Activated naive CD4-positive, alpha-beta T cell treated with anti-CD3 and anti-CD28 coated beads, Interleukin-2, amount 50 U/mL, for 72 hours (primary cell): ENCODE results near the gene DNAL1. TPM values are rescaled to one million over a fixed set of nuclear protein-coding genes. Genes with fewer than 3 reads are reported as not detected.
"Not testable (repeated sequence)": the region's sequence is repeated elsewhere in the genome, so short reads cannot be mapped to it uniquely, and the experiment has no call there.

Experiments
- ATAC-seq, 2 donors: fragments of 150-1000 bp; cut with Tn5 transposase; 2 replicates each; pipeline ENCODE4 v1.10.0; 2021; ENCODE audit warnings: mild to moderate bottlenecking in 2 of 2, moderate library complexity in 2 of 2
- DNase-seq, 2 donors: peaks; one replicate each; pipeline ENCODE4 v3.0.0; 2021 to 2022; ENCODE audit warnings: low spot score in 2 of 2
- H3K27ac Mint-ChIP-seq, 2 donors: one replicate each; pipeline ENCODE4 v1.8.0; 2022; ENCODE audit warnings: mild to moderate bottlenecking in 2 of 2, mixed read lengths in 2 of 2
- H3K36me3 Mint-ChIP-seq, 2 donors: one replicate each; pipeline ENCODE4 v1.8.0; 2022; ENCODE audit warnings: mixed read lengths in 2 of 2
- H3K9me3 Mint-ChIP-seq, 2 donors: one replicate each; pipeline ENCODE4 v1.8.0; 2022; ENCODE audit warnings: mixed read lengths in 2 of 2
- total RNA-seq, 2 donors: library from RNA; stranded (reverse); gene quantifications; one replicate each; pipeline ENCODE4 v1.2.3, GENCODE V29; 2022

DNAL1 gene
- total RNA-seq, 2 donors from 2014 or later: 4.0 to 4.7 TPM

DNA sequence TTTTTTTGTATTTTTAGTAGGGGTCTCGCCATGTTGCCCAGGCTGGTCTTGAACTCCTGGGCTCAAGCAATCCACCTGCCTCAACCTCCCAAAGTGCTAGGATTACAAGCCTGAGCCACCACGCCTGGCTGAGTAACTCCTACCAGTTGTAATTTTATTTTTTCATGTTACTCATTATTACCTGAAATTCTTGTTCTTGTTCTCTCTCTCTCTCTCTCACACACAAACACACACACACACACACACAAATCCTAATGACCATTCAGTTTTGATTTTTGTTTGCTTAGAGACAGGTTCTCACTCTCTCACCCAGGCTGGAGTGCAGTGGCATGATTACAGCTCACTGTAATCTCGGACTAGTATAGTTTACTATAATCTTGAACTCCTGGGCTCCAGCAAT, 30.2 kb downstream of the DNAL1 start:
- no peak for DNase-seq
- no peak for ATAC-seq
- Mint-ChIP-seq H3K9me3 (no peaks in the 10 kb centered on the region), H3K36me3 (no peaks in the 10 kb centered on the region), H3K27ac (peak overlapping the region in 1 of 2 donors; percentile 22)

DNA sequence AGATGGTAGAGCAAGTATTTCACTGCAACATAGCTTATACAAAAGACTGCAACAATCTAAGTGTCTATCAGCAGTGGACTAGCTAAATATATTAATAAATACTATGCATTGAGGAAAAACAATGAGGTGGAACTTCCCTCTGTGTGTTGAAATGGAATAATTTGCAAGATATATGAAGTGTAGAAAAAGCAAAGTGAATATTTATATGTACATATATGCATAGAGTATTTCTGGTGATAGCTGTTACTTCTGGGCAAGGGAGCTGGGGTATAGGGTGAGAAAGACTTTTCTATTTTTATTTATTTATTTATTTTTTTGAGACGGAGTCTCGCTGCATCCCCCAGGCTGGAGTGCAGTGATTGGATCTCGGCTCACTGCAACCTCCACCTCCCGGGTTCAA, 33.9 kb downstream of the DNAL1 start:
- no peak overlapping the region for H3K27ac Mint-ChIP-seq
- ATAC-seq (no peak), DNase-seq (no peak)
- H3K9me3 Mint-ChIP-seq: no peaks in the 10 kb centered on the region
- no peaks in the 10 kb centered on the region for H3K36me3 Mint-ChIP-seq

DNA sequence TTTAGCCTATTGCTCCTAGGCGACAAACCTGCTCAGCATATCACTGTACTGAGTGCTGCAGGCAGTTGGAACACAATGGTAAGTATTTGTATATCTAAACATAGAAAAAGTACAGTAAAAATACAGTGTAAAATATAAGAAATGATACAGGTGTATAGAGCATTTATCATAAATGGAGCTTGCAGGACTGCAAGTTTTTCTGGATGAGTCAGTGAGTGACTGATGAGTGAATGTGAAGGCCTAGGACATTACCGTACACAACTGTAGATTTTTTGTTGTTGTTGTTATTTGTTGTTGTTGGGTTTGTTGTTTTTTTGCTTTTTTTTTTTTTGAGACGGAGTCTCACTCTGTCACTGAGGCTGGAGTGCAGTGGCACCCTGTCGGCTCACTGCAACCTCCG, 36.0 kb downstream of the DNAL1 start:
- no peaks in the 10 kb centered on the region for H3K36me3 Mint-ChIP-seq
- no peak overlapping the region for H3K27ac Mint-ChIP-seq
- ATAC-seq: no peak
- DNase-seq: no peak
- H3K9me3 Mint-ChIP-seq: no peaks in the 10 kb centered on the region

DNA sequence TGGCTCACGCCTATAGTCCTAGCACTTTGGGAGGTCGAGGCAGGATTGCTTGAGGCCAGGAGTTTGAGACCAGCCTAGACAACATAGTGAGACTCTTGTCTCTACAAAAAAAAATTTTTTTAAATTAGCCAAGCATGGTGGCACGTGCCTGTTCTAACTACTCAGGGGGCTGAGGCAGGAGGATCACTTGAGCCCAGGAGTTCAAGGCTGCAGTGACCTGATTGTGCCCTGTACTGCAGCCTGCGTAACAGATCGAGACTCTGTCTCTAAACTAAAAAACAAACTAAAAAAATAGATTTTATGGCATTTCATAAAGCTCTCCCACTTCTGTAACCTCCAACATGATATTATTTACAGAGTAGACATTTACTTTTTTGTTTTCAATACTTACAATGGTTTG, 39.8 kb downstream of the DNAL1 start:
- Mint-ChIP-seq H3K9me3 (no peaks in the 10 kb centered on the region), H3K36me3 (no peaks in the 10 kb centered on the region), H3K27ac (no peak overlapping the region)
- DNase-seq (no peak), ATAC-seq (no peak)

DNA sequence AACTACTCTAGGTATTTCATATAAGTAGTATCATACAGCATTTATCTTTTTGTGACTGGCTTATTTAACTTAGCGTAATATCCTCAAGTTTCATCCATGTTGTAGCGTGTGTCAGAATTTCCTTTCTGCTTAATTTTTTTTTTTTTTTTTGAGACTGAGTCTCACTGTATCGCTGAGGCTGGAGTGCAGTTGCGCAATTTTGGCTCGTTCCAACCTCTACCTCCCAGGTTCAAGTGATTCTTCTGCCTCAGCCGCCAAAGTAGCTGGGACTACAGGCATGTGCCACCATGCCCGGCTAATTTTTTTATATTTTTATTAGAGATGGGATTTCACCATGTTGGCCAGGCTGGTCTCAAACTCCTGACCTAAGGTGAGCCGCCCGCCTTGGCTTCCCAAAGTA, 40.5 kb downstream of the DNAL1 start:
- Mint-ChIP-seq H3K36me3 (no peaks in the 10 kb centered on the region), H3K27ac (no peak overlapping the region), H3K9me3 (no peaks in the 10 kb centered on the region)
- ATAC-seq (no peak), DNase-seq (no peak)

DNA sequence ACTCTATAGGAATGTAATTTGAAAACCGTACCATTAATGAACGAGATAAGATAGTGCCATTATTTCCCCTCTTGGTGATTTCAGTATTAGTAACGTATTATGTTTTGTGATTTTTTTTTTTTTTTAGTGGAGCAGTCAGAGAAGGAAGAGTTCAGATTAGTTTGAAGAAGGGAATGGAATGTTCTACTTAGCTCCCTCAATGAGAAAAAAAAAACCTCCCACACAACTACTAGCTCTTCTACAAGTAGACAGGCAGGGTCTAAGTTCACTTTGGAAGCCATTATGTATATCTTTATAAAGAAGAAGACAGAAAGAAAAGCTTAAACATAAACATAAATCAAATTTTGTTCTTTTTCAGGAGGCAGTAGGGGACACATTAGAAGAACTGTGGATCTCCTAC, 42.1 kb downstream of the DNAL1 start:
- peak overlapping the region in 1 of 2 donors; percentile 38 for H3K27ac Mint-ChIP-seq

DNA sequence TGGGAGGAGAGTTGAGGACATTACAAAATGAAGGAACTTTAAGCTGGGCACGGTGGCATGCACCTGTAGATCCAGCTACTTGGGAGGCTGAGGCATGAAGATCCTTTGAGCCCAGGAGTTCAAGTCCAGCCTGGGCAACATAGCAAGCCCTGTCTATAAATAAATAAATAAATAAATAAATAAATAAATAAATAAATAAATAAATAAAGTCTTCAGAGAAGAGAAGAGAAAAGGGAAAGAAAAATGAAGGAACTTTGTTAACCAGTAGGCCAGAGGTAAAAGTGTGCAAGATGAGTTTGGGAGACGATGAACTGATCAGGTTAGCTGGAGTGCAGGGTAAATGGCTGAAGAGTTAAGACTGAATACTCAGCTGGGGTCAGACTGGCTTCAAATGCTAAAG, 49.3 kb downstream of the DNAL1 start:
- H3K9me3 Mint-ChIP-seq: no peaks in the 10 kb centered on the region
- H3K27ac Mint-ChIP-seq: no peak overlapping the region
- ATAC-seq (no peak), DNase-seq (no peak)
- peaks cover 0 to 12% of the 10 kb centered on the region in 2 donors for H3K36me3 Mint-ChIP-seq

More for the DNA sequence above, 42.1 kb downstream of the DNAL1 start:
- H3K9me3 Mint-ChIP-seq: no peaks in the 10 kb centered on the region
- no peaks in the 10 kb centered on the region for H3K36me3 Mint-ChIP-seq
- DNase-seq (no peak), ATAC-seq (no peak)

DNA sequence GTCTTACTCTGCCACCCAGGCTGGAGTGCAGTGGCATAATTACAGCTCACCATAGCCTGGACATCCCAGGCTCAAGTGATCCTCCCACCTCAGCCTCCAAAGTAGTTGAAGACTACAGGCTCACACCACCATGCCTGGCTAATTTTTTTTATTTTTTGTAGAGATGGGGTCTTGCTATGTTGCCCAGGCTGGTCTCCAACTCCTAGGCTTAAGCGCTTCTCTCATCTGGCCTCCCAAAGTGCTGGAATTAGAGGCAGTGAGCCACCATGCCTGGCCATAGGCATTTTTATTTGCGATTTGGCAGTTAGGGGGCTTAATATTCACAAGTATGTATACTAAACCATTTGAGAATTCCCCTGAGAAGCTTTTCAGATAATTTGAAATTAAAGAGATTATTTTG, 50.3 kb downstream of the DNAL1 start:
- Mint-ChIP-seq H3K9me3 (no peaks in the 10 kb centered on the region), H3K36me3 (peaks cover 0 to 12% of the 10 kb centered on the region in 2 donors), H3K27ac (no peak overlapping the region)
- ATAC-seq: no peak
- DNase-seq: no peak

DNA sequence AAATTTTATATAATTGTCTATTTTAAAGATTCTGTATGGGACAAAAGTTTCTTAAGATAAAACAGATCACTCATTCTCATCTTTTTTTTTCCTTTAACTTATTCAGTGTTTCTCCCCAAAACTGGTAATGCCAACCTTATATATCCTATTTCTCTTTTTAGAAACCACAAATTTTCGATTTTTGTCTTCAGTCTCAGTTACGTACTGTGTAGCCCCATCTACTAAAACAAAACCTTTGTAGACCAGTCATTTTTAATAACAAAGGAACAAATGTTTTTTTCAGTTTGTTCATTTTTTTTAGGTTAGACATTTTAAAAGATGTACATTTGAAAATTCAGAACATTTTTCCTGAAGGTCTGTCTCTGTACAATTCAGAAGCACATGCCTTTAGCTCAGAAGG, 51.2 kb downstream of the DNAL1 start:
- H3K36me3 Mint-ChIP-seq: peaks cover 0 to 12% of the 10 kb centered on the region in 2 donors
- H3K27ac Mint-ChIP-seq: peak overlapping the region; percentile 86 to 99
- ATAC-seq: peak; percentile 23 to 38
- H3K9me3 Mint-ChIP-seq: no peaks in the 10 kb centered on the region
- DNase-seq: no peak

DNA sequence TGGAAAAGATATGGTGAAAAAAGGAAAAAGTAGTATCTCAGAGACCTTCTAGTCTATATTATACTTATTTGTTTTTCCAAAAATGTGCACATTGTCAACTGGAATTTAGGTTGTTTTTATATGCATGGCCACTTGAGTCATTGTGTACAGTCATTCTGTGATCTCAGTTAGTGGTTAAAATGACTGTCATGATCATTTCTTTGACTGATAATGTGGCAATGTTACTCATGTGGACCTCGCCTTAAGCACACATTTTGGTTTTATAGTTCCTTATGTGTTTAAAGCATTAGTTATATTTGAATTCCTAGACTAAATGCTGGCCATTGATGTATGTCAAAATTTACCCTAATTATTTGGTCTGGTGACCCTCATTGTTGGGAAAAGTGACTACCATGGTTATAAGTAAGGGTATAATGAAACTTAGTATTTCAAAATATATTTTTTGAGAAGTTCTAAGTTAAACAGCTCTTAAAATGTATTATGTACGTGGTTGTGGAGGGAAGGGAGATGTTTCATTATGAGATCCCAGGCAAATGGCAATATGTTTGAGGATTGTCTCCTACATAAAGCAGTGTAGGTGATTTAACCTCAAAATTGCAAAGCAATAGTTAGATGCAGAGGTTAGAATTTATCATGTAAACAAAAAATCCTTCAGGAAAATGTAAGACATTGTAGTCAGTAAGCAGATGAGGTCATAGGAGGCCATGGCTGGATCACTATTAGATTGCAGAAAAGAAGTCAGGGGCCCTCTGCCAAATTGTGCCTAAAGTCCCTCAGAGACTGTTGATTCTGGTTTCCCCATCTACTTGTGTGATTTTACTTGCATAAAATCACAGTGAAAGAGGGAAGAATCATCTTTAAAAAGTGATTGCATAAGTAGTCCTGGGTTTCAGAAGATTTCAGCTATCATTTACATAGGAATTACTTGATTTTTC, 51.9 kb downstream of the DNAL1 start:
- H3K36me3 Mint-ChIP-seq: peaks cover 0 to 12% of the 10 kb centered on the region in 2 donors
- H3K27ac Mint-ChIP-seq: peak overlapping the region; percentile 86 to 99
- DNase-seq (no peak), ATAC-seq (peak; percentile 88 to 89)
- H3K9me3 Mint-ChIP-seq: no peaks in the 10 kb centered on the region

DNA sequence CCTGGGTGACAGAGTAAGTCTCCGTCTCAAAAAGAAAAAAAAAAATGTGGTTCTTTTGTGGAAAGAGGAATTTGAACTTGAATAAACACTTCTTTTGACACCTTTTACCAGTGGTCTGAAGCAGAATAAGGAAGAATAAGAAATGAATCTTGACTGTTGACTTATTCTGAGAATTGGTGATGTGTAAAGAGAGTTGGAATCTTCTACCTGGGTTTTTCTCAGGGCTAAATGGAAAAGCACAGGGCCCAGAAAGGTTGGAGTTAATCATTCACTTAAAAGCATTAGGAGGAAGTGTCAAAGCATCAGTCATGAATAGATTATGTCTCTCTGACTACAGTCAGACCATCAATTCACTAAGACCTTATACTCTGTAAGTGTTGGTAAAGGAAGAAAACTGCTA, 55.5 kb downstream of the DNAL1 start:
- no peak for DNase-seq
- Mint-ChIP-seq H3K36me3 (no peaks in the 10 kb centered on the region), H3K27ac (peak overlapping the region; percentile 61 to 68), H3K9me3 (no peaks in the 10 kb centered on the region)
- ATAC-seq: peak; percentile 58 to 68

DNA sequence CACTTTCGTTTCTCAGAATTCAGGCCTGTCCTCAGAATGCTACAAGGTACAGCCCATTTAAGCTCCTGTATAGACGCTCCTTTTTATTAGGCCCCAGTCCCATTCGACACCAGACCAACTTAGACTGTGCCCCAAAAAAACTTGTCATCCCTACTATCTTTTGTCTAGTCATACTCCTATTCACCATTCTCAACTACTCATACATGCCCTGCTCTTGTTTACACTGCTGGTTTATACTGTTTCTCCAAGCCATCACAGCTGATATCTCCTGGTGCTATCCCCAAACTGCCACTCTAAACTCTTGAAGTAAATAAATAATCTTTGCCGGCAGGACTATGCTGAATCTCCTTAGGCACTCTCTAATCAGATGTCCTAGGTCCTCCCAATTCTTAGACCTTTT, 63.3 kb downstream of the DNAL1 start:
- H3K27ac Mint-ChIP-seq, H3K9me3 Mint-ChIP-seq, ATAC-seq, DNase-seq: not testable (repeated sequence)
- H3K36me3 Mint-ChIP-seq: peaks cover 7 to 13% of the 10 kb centered on the region in 2 donors

DNA sequence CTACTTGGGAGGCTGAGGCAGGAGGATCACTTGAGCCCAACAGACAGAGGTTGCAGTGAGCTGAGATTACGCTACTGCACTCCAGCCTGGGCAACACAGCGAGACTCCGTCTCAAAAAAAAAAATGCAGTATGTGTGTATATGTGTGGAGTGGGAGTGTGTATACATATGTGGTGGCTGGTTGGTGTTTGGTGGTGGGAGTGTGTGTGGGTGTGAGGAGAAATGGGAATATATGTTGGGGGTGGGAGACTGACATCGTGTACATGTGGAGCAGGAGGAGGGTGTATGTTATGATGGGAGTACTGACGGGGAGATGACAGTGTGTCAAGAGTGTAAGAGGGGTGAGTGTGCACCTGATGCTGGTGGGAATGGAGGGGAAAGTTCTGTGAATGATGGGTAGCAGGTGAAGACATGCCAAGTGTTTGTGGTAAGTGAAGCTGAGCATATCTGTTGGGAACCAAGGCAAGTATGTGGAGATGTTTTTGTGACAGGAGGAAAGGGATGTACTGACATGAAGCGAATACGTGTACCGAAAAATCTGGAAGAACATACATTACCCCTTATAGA, 65.2 kb downstream of the DNAL1 start:
- no peaks in the 10 kb centered on the region for H3K9me3 Mint-ChIP-seq
- H3K27ac Mint-ChIP-seq: peak overlapping the region in 1 of 2 donors; percentile 11
- ATAC-seq (no peak), DNase-seq (no peak)
- H3K36me3 Mint-ChIP-seq: peaks cover 15 to 19% of the 10 kb centered on the region in 2 donors

DNA sequence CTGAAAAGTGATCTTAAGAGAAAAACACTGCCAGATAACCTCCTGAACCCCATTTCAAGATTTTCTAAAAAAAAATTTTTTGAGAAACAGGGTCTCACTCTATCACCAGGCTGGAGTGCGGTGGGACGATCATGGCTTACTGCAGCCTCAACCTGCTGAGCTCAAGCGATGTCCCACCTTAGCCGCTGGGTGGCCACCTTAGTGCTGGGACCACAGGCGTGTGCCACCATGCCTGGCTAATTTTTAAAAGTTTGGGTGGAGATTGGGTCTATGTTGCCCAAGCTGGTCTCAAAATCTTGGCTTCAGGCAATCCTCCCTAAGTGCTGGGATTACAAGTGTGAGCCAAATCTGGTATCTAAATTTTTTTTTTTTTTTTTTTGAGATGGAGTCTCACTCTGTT, 66.0 kb downstream of the DNAL1 start:
- no peaks in the 10 kb centered on the region for H3K9me3 Mint-ChIP-seq
- H3K36me3 Mint-ChIP-seq: peaks cover 15 to 19% of the 10 kb centered on the region in 2 donors
- ATAC-seq (no peak), DNase-seq (no peak)
- no peak overlapping the region for H3K27ac Mint-ChIP-seq

DNA sequence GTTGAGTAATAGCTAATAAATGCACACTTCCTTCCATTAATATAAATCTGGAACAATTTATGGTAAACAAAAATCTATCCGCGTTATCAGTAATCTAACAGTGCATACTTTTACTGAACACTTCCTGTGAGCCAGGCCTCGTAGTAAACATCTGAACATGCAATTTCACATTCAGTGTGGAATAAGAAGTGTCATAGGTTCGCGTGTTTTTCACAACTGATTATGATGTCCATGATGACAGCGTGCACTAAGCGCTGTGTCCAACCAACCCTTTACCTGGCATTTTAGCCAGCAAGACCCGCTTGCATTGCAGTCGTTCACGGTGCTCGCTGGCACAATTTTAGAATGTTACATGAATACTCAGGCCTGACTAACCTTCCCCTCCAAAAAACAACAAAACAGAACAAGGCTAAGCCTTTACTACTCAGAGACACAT, 67.3 kb downstream of the DNAL1 start:
- H3K36me3 Mint-ChIP-seq: peaks cover 15 to 19% of the 10 kb centered on the region in 2 donors
- H3K9me3 Mint-ChIP-seq: no peaks in the 10 kb centered on the region
- ATAC-seq: peak in 1 of 2 donors; percentile 25
- H3K27ac Mint-ChIP-seq: peak overlapping the region; percentile 96
- DNase-seq: no peak

DNA sequence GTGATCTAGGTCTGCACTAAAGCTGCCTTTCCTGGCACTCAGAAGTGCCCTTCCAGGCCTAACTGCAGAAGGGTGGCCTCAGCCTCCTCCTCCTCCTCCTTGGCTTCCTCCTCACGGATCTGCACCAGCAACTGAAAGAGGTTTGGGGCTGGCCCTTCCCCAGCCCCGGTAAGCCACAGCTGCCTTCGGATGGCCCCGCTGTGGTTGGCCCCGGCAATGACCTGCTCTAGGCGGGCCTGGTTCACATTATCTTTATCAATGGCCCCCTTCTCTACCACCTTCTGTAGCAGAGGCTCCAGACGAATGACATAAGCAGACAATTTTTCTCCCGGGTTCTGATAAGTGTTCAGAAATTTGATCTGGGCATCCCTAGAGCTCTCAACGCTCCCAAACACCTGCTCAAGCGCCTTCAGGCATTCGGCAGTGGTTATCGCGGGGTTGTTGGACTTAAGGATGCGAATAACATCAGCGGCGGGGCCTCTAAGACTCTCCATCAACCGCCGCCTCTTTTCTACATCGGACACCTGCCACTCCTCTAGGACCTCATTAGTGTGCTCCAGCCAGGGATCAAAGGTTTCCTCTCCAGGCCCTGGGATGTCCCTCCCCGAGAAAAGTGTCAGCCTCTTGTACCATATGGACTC, 67.9 kb downstream of the DNAL1 start:
- Mint-ChIP-seq H3K27ac (peak overlapping the region; percentile 96), H3K9me3 (no peaks in the 10 kb centered on the region), H3K36me3 (peaks cover 15 to 19% of the 10 kb centered on the region in 2 donors)
- ATAC-seq: peak; percentile 33 to 79
- DNase-seq: peak; percentile 52 to 80

DNA sequence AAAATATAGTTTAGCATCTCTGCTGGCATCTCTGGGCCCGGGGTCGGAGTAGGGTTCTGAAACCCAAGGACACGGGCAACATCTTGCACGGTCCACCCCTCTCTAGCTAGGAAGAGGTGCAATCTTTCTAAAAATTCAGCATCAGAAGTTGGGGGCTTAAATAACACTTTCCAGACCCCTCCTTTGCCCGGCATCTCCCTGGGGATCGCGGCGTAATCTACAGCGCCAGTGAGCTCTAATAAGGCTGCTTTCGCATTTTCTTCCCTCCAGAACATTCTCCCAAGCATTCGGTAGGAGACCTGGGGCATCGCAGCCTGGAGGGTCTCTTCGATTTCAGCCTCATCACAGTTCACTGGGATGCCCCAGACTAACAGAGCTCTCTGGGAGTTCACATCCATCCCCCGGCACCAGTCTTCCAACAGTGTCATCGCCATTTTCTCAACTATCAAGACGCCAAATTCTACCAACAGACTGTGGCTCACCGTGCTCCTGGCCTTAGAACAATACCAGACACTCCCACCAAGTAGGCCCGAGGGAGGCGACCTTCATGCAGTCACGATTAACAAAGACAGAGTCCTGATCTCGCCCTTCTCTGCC, 68.5 kb downstream of the DNAL1 start:
- peak overlapping the region; percentile 96 for H3K27ac Mint-ChIP-seq
- ATAC-seq (peak in 1 of 2 donors; percentile 1), DNase-seq (no peak)
- H3K36me3 Mint-ChIP-seq: peaks cover 15 to 23% of the 10 kb centered on the region in 2 donors
- no peaks in the 10 kb centered on the region for H3K9me3 Mint-ChIP-seq
